Activated T-cell treated with anti-CD3 and anti-CD28 coated beads, Interleukin-2, amount 50 U/mL, for 1 hour (primary cell): ENCODE measurements around the gene SLC25A40.
A peak's percentile ranks its signal among the peaks of the same experiment; 100 is the strongest.
"Not testable (repeated sequence)": the region's sequence is repeated elsewhere in the genome, so short reads cannot be mapped to it uniquely, and the experiment has no call there.

Experiments used
- DNase-seq: peaks from one replicate; pipeline ENCODE4 v3.0.0-alpha.2; 2020

Gene SLC25A40, protein sequence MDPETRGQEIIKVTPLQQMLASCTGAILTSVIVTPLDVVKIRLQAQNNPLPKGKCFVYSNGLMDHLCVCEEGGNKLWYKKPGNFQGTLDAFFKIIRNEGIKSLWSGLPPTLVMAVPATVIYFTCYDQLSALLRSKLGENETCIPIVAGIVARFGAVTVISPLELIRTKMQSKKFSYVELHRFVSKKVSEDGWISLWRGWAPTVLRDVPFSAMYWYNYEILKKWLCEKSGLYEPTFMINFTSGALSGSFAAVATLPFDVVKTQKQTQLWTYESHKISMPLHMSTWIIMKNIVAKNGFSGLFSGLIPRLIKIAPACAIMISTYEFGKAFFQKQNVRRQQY

GRCh38 chr7:87876040-87876868 lies at the start of gene SLC25A40, which contains the start of gene DBF4:
Gene SLC25A40 (minus strand): TSS chr7:87876360. CDS start chr7:87858727, 17,633 bp downstream.
Gene DBF4 (plus strand): TSS chr7:87876493. CDS start chr7:87876733, 240 bp downstream.
- peak; percentile 95 for DNase-seq

- DNase-seq: not testable (repeated sequence)
Observed at GRCh38 chr7:87922759-87923395, 46.7 kb upstream of the SLC25A40 start.

DNA sequence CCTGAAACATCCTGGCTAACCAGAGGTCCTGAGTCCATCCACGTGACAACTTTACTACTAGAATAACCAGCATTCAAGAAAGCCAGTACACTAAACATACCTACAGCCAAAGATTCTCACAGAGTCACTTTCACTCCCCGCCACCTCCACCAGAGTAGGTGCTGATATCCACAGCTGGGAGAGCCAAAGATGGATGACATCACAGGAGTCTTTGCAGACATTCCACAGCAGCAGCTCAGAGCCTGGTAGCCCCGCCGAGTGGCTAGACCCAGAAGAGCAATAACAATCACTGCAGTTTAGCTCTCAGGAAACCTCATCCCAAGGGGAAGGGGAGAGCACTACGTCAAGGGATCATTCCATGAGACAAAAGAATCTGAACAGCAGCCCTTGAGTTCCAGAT lies 44.4 kb upstream of the SLC25A40 start:
- no peak for DNase-seq

- no peak for DNase-seq
Observed at GRCh38 chr7:87919875-87920274, 43.7 kb upstream of the SLC25A40 start.

GRCh38 chr7:87918740-87919139 lies 42.6 kb upstream of the SLC25A40 start:
- no peak for DNase-seq

GRCh38 chr7:87912121-87912520 lies 36.0 kb upstream of the SLC25A40 start:
- DNase-seq: no peak

DNA sequence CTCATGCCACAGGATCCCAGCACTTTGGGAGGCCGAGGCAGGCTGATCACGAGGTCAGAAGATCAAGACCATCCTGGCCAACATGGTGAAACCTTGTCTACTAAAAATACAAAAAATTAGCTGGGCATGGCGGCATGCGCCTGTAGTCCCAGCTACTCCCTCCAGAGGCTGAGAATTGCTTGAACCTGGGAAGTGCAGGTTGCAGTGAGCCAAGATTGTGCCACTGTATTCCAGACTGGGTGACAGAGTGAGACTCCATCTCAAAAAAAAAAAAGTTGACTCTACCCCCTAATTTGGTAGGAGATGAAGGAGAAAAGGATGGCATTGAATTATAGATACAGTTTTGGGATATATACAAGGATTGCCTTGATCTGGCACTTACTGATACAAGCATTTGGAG lies 32.7 kb upstream of the SLC25A40 start:
- not testable (repeated sequence) for DNase-seq

GRCh38 chr7:87907136-87907906 lies 31.2 kb upstream of the SLC25A40 start:
- DNase-seq: not testable (repeated sequence)

DNA sequence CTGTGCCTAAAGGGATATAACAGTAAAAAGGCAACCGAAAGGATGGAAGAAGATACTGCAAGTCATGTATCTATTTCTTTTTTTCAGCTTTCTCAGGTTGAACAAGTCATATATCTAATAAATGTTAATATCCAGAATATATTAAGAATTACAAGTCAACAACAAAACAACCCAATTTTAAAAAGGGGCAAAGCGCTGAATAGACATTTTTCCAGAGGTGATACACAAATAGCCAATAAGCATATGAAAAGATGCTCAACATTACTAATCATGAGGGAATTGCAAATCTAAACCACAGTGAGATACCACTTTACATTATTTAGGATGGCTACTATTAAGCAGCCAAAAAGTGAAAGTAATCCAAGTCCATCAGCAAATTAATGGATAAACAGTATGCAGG lies 23.1 kb upstream of the SLC25A40 start:
- no peak for DNase-seq

DNA sequence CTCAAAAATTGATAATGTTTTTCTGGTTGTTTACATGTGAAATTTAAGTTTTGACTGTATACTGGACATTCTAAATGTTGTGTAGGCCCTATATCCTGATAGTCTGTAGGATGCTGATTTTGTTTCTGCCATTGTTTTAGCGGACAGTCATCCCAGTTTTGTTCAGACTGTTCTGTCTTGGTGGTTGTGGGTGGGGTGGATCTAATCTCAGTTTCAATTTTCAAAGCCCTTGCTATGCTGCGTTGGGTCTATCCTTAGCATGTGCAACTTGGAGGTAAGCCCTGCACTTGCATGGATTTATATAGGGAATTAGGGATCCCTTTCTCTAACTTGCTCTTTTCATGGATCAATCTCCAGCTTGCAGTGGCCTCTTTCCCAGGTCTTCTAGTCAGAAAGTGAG lies 19.2 kb upstream of the SLC25A40 start:
- DNase-seq: no peak

DNA sequence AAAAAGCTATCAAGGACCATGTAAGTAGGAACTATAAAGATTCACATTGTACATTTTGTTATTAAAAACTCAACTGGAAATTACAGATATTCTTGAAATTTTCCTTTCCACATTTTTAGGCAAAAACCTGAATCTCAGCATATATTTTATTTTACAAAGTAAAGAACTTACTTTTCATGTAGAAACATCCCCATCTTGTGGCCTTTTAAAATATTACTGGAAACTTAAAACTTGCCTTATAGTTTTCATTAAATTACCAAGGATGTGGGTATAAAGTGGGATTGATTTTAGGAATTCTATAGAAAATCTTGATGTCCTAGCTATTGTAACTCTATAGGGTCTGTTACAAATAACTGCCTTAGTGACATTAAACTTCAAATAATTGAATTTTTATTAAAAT lies 10.7 kb upstream of the SLC25A40 start:
- no peak for DNase-seq

DNA sequence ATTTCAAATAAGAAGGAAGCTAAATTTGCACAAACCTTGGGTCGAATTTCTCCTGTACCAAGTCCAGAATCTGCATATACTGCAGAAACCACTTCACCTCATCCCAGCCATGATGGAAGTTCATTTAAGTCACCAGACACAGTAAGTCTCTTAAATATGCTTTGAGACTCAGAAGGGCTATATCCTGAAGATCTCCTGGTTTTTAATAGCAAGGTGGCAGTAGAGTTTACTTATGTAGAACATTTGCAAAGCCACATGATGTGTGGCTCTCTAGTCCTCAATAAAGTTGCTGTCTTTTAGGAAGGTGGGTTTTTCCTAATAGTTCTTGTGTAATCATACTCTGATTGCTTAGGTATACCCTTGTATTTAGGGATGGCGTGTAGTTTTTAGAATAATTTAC lies 8.9 kb upstream of the SLC25A40 start:
- DNase-seq: no peak

DNA sequence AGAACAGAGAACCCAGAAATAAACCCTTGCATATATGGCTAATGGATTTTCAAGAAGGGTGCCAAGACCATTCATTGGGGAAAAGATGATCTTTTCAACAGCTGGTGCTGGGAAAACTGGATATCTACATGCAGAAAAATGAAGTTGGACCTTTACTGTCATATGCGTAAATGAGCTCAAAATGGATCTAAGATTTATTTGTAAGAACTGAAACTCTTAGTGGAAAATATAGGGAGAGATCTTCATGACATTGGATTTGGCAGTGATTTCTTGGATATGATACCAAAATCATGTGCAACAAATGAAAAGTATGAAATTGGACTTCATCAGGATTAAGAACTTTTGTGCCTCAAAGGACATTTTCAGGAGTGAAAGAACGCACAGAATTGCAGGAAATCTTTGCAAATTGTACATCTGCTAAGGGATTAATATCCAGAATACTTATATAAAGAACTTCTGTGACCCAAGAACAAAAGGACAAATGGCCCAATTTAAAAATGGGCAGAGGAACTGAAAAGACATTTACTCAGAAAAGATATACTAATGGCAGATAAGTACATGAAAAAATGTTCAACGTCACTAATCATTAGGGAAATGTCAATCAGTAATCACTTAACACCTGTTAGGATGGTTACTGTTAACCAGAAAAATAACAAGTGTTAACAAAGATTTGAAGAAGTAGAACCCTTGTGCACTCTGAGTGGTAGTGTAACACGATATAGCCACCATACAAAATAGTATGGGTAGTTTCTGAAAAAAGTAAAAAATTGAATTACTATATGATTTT lies 6.2 kb upstream of the SLC25A40 start:
- DNase-seq: no peak

- no peak for DNase-seq
Observed at GRCh38 chr7:87878208-87878735, 2.1 kb upstream of the SLC25A40 start.

GRCh38 chr7:87877366-87878040 lies 1.3 kb upstream of the SLC25A40 start:
- no peak for DNase-seq

DNA sequence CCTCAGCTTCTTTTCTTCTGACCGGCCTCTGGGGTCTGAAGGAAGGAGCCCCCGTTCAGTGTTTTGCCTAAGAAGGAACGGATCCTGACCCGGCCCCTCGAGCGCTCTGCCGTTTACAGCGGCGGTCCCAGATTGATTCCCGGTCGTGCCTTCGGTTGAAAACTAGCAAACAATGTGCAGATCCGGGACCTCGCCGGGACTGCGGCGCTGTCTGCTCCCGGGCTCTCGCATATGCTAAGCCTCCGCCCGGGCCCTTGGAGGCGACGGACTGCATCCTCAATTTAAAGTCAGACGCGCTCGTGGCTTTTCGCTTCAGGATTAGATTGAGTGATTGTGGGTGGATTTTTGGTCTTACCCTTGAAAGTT lies 692 bp upstream of the SLC25A40 start:
- peak; percentile 53 for DNase-seq

GRCh38 chr7:87875151-87876039 lies 765 bp downstream of the SLC25A40 start:
- DNase-seq: no peak

- no peak for DNase-seq
Observed at GRCh38 chr7:87874066-87874465, 2.1 kb downstream of the SLC25A40 start.

GRCh38 chr7:87873328-87873727 lies 2.8 kb downstream of the SLC25A40 start:
- DNase-seq: not testable (repeated sequence)

- DNase-seq: no peak
Observed at GRCh38 chr7:87872346-87872745, 3.8 kb downstream of the SLC25A40 start.
